Esophagus (tissue), 2 donors: ENCODE data around the gene ZSWIM4. TPM values are rescaled to one million over a fixed set of nuclear protein-coding genes. Genes with fewer than 3 reads are reported as not detected.

Experiments
- H3K27ac ChIP-seq, 2 donors: one replicate each; pipeline ENCODE4 v1.5.1; 2013; ENCODE audit warnings: low read depth in 2 of 2, mild to moderate bottlenecking in 2 of 2, inconsistent platforms in 1 of 2, low read length in 1 of 2, moderate library complexity in 1 of 2
- H3K27me3 ChIP-seq, 2 donors: one replicate each; pipeline ENCODE4 v1.6.1; 2013; ENCODE audit warnings: low read length in 2 of 2, control low read depth in 1 of 2, mild to moderate bottlenecking in 1 of 2; ENCODE audit not compliant: insufficient read depth in 2 of 2, control insufficient read depth in 1 of 2
- H3K36me3 ChIP-seq, 2 donors: one replicate each; pipeline ENCODE4 v1.6.1; 2013; ENCODE audit warnings: low read length in 1 of 2; ENCODE audit not compliant: control insufficient read depth in 2 of 2, insufficient read depth in 2 of 2
- H3K4me1 ChIP-seq, 2 donors: one replicate each; pipeline ENCODE4 v1.6.1; 2013; ENCODE audit warnings: low read length in 1 of 2; ENCODE audit not compliant: control insufficient read depth in 2 of 2, insufficient read depth in 2 of 2
- H3K4me3 ChIP-seq, 2 donors: one replicate each; pipeline ENCODE4 v1.5.1; 2013; ENCODE audit warnings: low read length in 2 of 2, mild to moderate bottlenecking in 2 of 2, low read depth in 1 of 2, moderate library complexity in 1 of 2
- H3K9me3 ChIP-seq, 2 donors: one replicate each; pipeline ENCODE4 v1.6.1; 2013; ENCODE audit warnings: mild to moderate bottlenecking in 2 of 2, low read depth in 1 of 2, low read length in 1 of 2, moderate library complexity in 1 of 2; ENCODE audit not compliant: control insufficient read depth in 2 of 2, insufficient read depth in 1 of 2
- WGBS, 2 donors: extraction: QIAGEN DNeasy Blood & Tissue Kit; methylation state at CpG; one replicate each; pipeline ENCODE4 v1.1.7; 2013; 5-methylcytosine and 5-hydroxymethylcytosine counted together
- polyA plus RNA-seq, 2 donors: library from polyadenylated mRNA; stranded (reverse); fragments of 200-250 nt; gene quantifications; one replicate each; pipeline ENCODE4 v1.2.3, GENCODE V29; 2013
- donor health status: healthy with polysubstance abuse.
- donor health status: Bipolar disorder and iron deficiency.

The ZSWIM4 gene
- polyA plus RNA-seq, 2 donors = 10.1 to 17.0 TPM

GRCh38 chr19:13803038-13803437, 7.8 kb downstream of the ZSWIM4 start:
- H3K27me3 ChIP-seq = no peaks in the 10 kb centered on the region
- H3K9me3 ChIP-seq = no peaks in the 10 kb centered on the region
- peaks cover 2 to 15% of the 10 kb centered on the region in 2 donors for H3K4me1 ChIP-seq
- WGBS, 2 donors = 53 to 58% methylated on average over 9 of the region's 9 CpGs
- H3K36me3 ChIP-seq = peaks cover 0 to 13% of the 10 kb centered on the region in 2 donors
- peak overlapping the region in 1 of 2 donors; percentile 6 for H3K4me3 ChIP-seq
- H3K27ac ChIP-seq = peak overlapping the region; percentile 94 to 95

GRCh38 chr19:13804830-13805683, 9.8 kb downstream of the ZSWIM4 start:
- 81 to 82% methylated on average over 35 of the region's 35 CpGs for WGBS, 2 donors
- Histone ChIP-seq H3K27ac (no peak overlapping the region), H3K36me3 (peaks cover 4 to 24% of the 10 kb centered on the region in 2 donors), H3K9me3 (no peaks in the 10 kb centered on the region), H3K27me3 (no peaks in the 10 kb centered on the region), H3K4me3 (no peak overlapping the region), H3K4me1 (peaks cover 2 to 15% of the 10 kb centered on the region in 2 donors)

- WGBS, 2 donors = 95 to 96% methylated on average over 3 of the region's 3 CpGs
- Histone ChIP-seq H3K27me3 (no peaks in the 10 kb centered on the region), H3K4me3 (no peak overlapping the region), H3K27ac (no peak overlapping the region), H3K9me3 (no peaks in the 10 kb centered on the region), H3K4me1 (peaks cover 2 to 12% of the 10 kb centered on the region in 2 donors), H3K36me3 (peaks cover 4 to 24% of the 10 kb centered on the region in 2 donors)
Observed at GRCh38 chr19:13806728-13807127, 11.5 kb downstream of the ZSWIM4 start.

GRCh38 chr19:13807421-13808021, 12.3 kb downstream of the ZSWIM4 start:
- no peaks in the 10 kb centered on the region for H3K9me3 ChIP-seq
- no peak overlapping the region for H3K27ac ChIP-seq
- peaks cover 2 to 12% of the 10 kb centered on the region in 2 donors for H3K4me1 ChIP-seq
- H3K27me3 ChIP-seq = no peaks in the 10 kb centered on the region
- H3K4me3 ChIP-seq = no peak overlapping the region
- 94 to 96% methylated on average over 3 of the region's 3 CpGs for WGBS, 2 donors
- peaks cover 4 to 24% of the 10 kb centered on the region in 2 donors for H3K36me3 ChIP-seq

GRCh38 chr19:13808856-13809255, 13.6 kb downstream of the ZSWIM4 start:
- H3K36me3 ChIP-seq = peaks cover 4 to 33% of the 10 kb centered on the region in 2 donors
- H3K4me3 ChIP-seq = no peak overlapping the region
- H3K4me1 ChIP-seq = peaks cover 2 to 9% of the 10 kb centered on the region in 2 donors
- 96 to 97% methylated on average over 32 to 34 of the region's 34 CpGs for WGBS, 2 donors
- no peaks in the 10 kb centered on the region for H3K27me3 ChIP-seq
- H3K9me3 ChIP-seq = no peaks in the 10 kb centered on the region
- H3K27ac ChIP-seq = no peak overlapping the region

- no peak overlapping the region for H3K27ac ChIP-seq
- H3K4me3 ChIP-seq = no peak overlapping the region
- peaks cover 4 to 30% of the 10 kb centered on the region in 2 donors for H3K36me3 ChIP-seq
- 87 to 89% methylated on average over 11 of the region's 11 CpGs for WGBS, 2 donors
- H3K27me3 ChIP-seq = no peaks in the 10 kb centered on the region
- H3K4me1 ChIP-seq = peaks cover 3 to 4% of the 10 kb centered on the region in 2 donors
- no peaks in the 10 kb centered on the region for H3K9me3 ChIP-seq
Observed at GRCh38 chr19:13812544-13812943, 17.3 kb downstream of the ZSWIM4 start.

- H3K36me3 ChIP-seq = peaks cover 4 to 32% of the 10 kb centered on the region in 2 donors
- no peak overlapping the region for H3K4me3 ChIP-seq
- peaks cover 3 to 8% of the 10 kb centered on the region in 2 donors for H3K4me1 ChIP-seq
- 89 to 98% methylated on average over 2 of the region's 2 CpGs for WGBS, 2 donors
- H3K9me3 ChIP-seq = no peaks in the 10 kb centered on the region
- no peaks in the 10 kb centered on the region for H3K27me3 ChIP-seq
- no peak overlapping the region for H3K27ac ChIP-seq
Observed at GRCh38 chr19:13813147-13813546, 17.9 kb downstream of the ZSWIM4 start.

- no peak overlapping the region for H3K4me3 ChIP-seq
- no peaks in the 10 kb centered on the region for H3K9me3 ChIP-seq
- peaks cover 3 to 10% of the 10 kb centered on the region in 2 donors for H3K4me1 ChIP-seq
- H3K36me3 ChIP-seq = peaks cover 1 to 23% of the 10 kb centered on the region in 2 donors
- WGBS, 2 donors = 87 to 92% methylated on average over 21 of the region's 21 CpGs
- no peak overlapping the region for H3K27ac ChIP-seq
- no peaks in the 10 kb centered on the region for H3K27me3 ChIP-seq
Observed at GRCh38 chr19:13814550-13814949, 19.3 kb downstream of the ZSWIM4 start.

GRCh38 chr19:13817018-13817614, 21.9 kb downstream of the ZSWIM4 start:
- Histone ChIP-seq H3K36me3 (peaks cover 4 to 19% of the 10 kb centered on the region in 2 donors), H3K4me3 (peak overlapping the region in 1 of 2 donors; percentile 40), H3K27ac (peak overlapping the region; percentile 13 to 39), H3K9me3 (no peaks in the 10 kb centered on the region), H3K4me1 (peaks cover 3 to 10% of the 10 kb centered on the region in 2 donors), H3K27me3 (no peaks in the 10 kb centered on the region)
- 55 to 57% methylated on average over 11 of the region's 11 CpGs for WGBS, 2 donors
